HL-60 (cell line): Measurements from ENCODE around the gene RNF25.

Experiments
- GABPA ChIP-seq: IDR thresholded peaks from 2 replicates; pipeline ENCODE4 v1.6.1; 2012; ENCODE audit warnings: low read depth
- REST ChIP-seq: IDR thresholded peaks from 2 replicates; pipeline ENCODE4 v1.6.1; 2012; ENCODE audit warnings: low read depth; ENCODE audit not compliant: insufficient replicate concordance
- TF ChIP-seq, protein P1 (sequence below): IDR thresholded peaks from one replicate; pipeline ENCODE4 v1.5.1; 2011; ENCODE audit warnings: low read length, control low read depth, inconsistent platforms; ENCODE audit not compliant: insufficient read depth

- TF ChIP-seq GABPA (no peak), REST (no peak)
- TF ChIP-seq, protein P1, sequence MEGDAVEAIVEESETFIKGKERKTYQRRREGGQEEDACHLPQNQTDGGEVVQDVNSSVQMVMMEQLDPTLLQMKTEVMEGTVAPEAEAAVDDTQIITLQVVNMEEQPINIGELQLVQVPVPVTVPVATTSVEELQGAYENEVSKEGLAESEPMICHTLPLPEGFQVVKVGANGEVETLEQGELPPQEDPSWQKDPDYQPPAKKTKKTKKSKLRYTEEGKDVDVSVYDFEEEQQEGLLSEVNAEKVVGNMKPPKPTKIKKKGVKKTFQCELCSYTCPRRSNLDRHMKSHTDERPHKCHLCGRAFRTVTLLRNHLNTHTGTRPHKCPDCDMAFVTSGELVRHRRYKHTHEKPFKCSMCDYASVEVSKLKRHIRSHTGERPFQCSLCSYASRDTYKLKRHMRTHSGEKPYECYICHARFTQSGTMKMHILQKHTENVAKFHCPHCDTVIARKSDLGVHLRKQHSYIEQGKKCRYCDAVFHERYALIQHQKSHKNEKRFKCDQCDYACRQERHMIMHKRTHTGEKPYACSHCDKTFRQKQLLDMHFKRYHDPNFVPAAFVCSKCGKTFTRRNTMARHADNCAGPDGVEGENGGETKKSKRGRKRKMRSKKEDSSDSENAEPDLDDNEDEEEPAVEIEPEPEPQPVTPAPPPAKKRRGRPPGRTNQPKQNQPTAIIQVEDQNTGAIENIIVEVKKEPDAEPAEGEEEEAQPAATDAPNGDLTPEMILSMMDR: no peak
Measured at GRCh38 chr2:218642786-218643185, 29.0 kb downstream of the RNF25 start.
